GM21717 (cell line): ENCODE data around the gene LIMA1.
"Not testable (repeated sequence)": the region's sequence is repeated elsewhere in the genome, so short reads cannot be mapped to it uniquely, and the experiment has no call there.

ENCODE experiments used
- ATAC-seq: cut with Tn5 transposase; IDR thresholded peaks from one replicate; pipeline ENCODE4 v1.9.1; 2021; ENCODE audit warnings: mild to moderate bottlenecking, moderate library complexity; ENCODE audit not compliant: unreplicated experiment

LIMA1 gene

GRCh38 chr12:50290692-50291091, 7.4 kb upstream of the LIMA1 start:
- ATAC-seq, result not testable (repeated sequence)

GRCh38 chr12:50287271-50287670, 4.0 kb upstream of the LIMA1 start:
- no peak for ATAC-seq

GRCh38 chr12:50285253-50285652, 1.9 kb upstream of the LIMA1 start:
- no peak for ATAC-seq

- ATAC-seq, result no peak
Observed at GRCh38 chr12:50282721-50283228, 545 bp downstream of the LIMA1 start.

GRCh38 chr12:50279501-50279900, 3.8 kb downstream of the LIMA1 start:
- ATAC-seq, result no peak

DNA sequence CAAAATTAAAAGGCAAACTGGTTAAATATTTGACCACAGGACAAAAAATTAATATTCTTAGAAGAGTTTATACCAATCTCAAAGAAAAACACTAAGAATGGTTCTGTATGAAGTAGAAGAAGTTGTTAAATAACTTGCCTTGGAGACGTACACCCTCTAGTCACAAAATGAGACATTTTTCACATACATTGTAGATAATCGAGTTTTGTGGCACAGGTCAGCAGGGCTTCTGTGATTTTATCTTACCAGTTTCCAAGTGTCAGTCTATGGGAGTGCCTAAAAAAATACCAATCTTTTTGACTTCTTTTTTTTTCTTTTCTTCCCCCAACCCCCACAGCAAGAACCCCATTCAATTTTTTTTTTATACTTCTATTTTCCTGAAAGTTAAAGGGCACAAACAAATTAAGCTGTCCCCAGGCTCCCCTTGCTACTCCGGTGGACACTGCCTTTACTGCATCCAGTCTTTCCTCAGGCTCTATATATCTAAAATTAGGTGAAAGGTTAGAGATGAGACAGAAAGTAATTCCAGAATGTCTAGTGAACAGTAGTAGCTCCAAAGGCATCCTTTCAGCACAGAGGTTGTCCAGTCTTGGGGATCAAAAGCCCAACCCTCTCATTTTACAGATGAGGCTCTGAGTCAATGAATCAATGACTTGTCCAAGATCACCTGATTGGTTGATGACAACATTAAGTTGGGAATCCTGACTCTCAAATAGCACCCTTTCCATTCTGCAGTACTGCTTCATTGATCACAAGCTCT, 6.2 kb downstream of the LIMA1 start:
- no peak for ATAC-seq

GRCh38 chr12:50276068-50276467, 7.3 kb downstream of the LIMA1 start:
- no peak for ATAC-seq

GRCh38 chr12:50275556-50275955, 7.8 kb downstream of the LIMA1 start:
- no peak for ATAC-seq

DNA sequence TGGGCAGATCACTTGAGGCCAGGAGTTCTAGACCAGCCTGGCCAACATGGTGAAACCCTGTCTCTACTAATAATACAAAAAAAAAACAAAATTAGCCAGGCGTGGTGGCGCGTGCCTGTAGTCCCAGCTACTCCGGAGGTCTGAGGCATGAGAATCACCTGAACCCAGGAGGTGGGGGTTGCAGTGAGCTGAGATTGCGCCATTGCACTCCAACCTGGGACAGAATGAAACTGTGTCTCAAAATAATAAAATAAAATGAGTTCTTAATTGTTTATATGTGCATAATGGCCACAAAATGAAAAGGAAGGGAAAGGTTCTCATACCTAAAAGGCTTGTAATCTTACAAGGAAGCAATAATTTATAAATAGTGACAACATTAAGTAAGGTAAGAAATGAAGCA, 8.2 kb downstream of the LIMA1 start:
- not testable (repeated sequence) for ATAC-seq

DNA sequence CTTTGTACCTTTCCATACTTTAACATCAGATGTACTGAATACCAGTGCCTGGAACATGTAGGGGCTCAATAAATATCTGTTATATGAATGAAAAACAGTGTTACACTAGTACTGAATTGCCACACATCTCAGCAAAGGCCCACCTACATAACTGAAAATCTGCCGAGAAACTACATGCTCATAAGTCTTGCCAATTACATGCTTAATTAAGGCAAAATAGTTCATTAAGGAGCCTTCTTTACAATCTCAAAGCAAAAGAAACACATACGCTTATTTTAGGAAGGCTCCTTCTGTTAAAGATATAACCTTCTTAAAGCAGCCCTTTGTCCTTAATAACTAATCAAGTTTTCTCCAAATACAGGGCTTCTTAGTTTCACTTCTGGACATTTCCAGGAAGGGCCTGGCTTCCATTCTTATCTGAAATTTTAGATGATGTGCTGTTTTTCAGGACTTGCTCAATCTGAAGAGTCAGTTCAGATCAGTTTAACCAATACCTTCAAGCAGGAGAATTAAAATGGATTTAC, 11.5 kb downstream of the LIMA1 start:
- no peak for ATAC-seq

DNA sequence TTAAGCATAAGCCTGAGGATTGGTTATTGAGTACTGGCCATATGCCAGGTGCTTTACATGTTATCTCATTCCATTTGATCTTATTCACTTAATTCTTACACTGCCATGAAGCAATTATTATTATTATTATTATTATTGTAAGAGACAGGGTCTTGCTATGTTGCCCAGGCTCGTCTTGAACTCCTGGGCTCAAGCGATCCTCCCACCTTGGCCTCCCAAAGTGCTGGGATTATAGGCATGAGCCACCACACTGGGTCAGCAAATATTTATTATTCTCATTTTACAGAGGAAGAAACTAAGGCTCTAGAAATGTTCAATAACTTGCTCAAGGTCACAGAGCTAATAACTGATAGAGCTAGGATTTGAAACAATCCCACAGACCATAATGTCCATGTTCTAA, 14.8 kb downstream of the LIMA1 start:
- no peak for ATAC-seq

DNA sequence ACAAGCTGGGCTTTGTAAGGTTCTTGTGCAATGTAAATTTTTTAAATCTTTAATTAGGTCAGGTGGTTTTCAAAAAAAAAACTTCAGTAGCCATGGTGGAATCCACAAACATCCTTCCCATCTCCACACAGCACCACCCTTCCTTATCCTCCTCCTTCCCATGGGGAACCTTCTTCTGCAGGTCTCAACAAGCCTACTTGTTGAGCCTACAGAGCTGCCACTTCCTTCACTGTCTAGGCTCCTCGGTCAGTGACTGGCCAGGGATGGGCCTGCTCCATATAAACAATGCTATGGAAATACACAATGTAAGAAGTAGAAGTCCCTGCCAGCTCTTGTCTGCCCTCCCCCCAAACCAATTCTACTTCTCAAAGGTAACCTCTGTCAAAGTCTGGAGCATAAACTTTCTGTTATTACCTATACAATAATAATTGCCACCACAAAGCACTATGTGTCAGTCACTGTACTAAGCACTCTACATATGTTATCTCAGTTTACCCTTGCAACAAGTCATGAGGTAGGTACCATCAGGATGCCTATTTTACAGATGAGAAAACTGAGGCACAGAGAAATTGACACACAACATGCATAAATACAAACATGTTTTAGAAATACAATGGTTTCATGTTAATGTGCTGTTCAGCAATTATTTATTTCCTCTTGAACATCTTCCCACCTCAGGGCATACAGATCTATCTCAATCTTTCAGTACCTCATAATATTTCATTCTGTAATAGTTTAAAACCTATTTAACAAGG, 17.4 kb downstream of the LIMA1 start:
- ATAC-seq, result no peak

- no peak for ATAC-seq
Observed at GRCh38 chr12:50263832-50264231, 19.5 kb downstream of the LIMA1 start.

- no peak for ATAC-seq
Observed at GRCh38 chr12:50261654-50262053, 21.7 kb downstream of the LIMA1 start.

- no peak for ATAC-seq
Observed at GRCh38 chr12:50258167-50258551, 25.2 kb downstream of the LIMA1 start.

DNA sequence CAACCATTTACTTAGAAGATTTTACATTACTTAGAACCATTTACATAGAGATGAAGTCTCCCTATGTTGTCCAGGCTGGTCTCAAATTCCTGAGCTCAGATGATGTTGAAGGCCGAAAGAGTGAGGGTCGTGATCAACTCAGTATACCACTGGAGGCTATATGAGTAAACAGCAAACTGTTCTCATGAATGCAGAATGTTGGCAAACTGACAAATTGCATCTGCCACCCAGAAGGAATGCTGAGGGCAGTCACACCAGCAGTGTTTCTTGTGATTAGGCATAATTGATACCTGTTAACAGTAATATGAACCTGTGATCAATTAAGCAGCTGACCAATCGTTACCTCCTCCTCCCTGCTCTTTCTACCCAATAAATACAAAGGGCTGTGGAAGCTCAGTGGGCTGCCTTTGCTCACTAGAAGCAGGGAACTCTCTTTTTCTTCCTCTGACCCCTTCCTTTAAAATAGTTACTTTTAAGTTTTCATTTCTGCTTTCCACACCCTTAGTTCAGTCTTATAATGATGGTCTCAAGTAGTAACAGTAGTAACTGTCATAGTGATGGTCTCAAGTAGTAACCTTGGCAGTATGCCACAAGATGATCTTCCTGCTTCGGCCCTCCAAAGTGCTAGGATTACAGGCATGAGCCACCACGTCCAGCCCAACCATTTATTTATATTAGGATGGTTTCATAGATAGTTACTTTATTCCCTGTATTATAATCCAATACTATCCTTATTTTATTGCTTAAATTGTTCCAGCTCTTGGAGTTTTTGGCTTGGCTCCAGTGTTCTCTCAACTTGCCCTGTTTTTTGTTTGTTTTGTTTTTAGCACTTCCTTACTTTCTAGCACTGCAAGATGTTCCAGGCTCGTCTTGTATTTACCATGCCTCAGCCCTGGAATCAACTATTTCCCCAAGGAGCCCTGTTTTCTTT, 25.8 kb downstream of the LIMA1 start:
- ATAC-seq, result no peak

GRCh38 chr12:50256761-50257160, 26.6 kb downstream of the LIMA1 start:
- no peak for ATAC-seq

DNA sequence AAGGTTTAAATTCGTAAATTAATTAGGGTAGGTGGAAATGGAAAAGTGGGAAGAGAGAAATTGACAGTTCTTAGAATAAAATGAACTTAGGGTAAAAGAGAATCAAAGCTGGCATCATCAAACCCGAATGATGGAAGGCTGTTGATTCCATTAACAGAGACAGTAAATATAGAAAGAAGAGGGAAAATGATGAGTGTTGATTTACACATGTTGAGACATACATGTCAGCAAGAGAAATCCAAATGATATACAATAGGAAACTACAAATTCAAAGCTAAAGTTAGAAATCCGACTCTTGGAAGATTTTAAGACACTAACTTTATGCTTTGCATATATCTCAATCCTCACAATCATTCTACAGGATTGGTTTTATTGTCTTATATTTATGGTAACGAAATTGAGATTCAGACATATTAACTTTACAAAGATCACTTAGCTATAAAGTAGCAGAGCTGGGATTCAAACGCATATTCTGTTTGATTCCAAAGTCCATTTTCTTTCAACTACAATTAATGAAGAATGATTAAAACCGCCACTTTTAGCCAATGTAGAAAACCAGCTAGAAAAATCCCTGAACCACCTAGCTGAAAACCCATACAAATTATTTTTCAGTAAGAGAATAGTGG, 30.2 kb downstream of the LIMA1 start:
- no peak for ATAC-seq

DNA sequence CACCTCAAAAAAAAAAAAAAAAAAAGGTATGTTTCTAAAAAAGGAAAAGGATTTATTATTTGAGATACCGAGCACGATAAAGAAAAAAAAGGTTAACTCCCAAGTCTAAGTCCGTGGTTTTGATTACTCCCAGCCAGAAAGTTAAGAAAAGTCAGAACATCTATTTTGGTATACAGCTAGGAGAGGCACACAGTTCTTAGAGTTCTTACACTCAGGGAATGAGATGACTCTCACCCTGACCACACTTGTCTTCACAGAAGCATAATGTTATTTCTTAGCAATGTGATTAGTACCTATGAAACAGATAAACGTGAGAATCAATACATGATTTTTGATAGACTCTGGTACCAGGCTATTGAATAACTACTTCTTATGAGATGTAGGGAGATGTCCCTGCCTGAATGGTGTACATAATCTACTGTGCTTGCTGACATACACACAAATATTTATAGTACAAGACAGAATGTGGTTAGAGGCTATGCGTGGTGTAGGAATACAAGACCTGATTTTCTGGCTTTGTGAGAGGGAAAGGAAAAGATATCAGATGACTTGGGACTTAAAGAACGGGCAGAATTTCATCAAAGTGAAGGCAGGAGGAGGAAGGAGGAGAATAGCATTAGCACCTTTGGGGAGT, 31.6 kb downstream of the LIMA1 start:
- no peak for ATAC-seq
